ENCODE measurements around the gene PTPRJ. TPM values are rescaled to one million over a fixed set of nuclear protein-coding genes. Genes with fewer than 3 reads are reported as not detected.

PTPRJ gene
- total and polyA plus RNA-seq, 10 donors, result 6.4 to 135 (median 74.6) TPM

GRCh38 chr11:48000432-48000831, 20.1 kb downstream of the PTPRJ start:
- Histone ChIP-seq H3K9me3 (no peaks in the 10 kb centered on the region), H3K4me1 (peaks cover 65 to 100% (median 94%) of the 10 kb centered on the region in 6 donors), H3K36me3 (peaks cover 0 to 11% (median 0%) of the 10 kb centered on the region in 6 donors), H3K27ac (peak overlapping the region in 6 of 8 donors; percentile 6 to 92 (median 85)), H3K27me3 (replicated peaks in 1 of 7) (no peaks in the 10 kb centered on the region), H3K4me3 (no peak overlapping the region)
- intact Hi-C loops (cut with DNase I; ENCODE audit: low total_unique reads), result no loop called here
- DNase-seq, result peak; percentile 38
- TF ChIP-seq POLR2AphosphoS5 (IDR thresholded peaks at IDR 0.05), result no peak
- TF ChIP-seq CTCF (IDR thresholded peaks at IDR 0.05 in 8 of 11, conservative IDR thresholded peaks at IDR 0.05 in 3 of 11), result no peak
- TF ChIP-seq POLR2A (IDR thresholded peaks at IDR 0.05), result no peak
- 91 to 96% (median 93%) methylated on average over 5 of the region's 5 CpGs for WGBS, 5 donors

GRCh38 chr11:48001438-48002021, 21.2 kb downstream of the PTPRJ start:
- Histone ChIP-seq H3K9me3 (no peaks in the 10 kb centered on the region), H3K36me3 (peaks cover 0 to 7% (median 0%) of the 10 kb centered on the region in 6 donors), H3K27ac (peak overlapping the region; percentile 46 to 92 (median 80)), H3K4me3 (peak overlapping the region in 1 of 8 donors; percentile 31), H3K27me3 (replicated peaks in 1 of 7) (no peaks in the 10 kb centered on the region), H3K4me1 (peaks cover 74 to 100% (median 98%) of the 10 kb centered on the region in 6 donors)
- intact Hi-C loops (cut with DNase I; ENCODE audit: low total_unique reads), result no loop called here
- 33 to 45% (median 37%) methylated on average over 2 of the region's 2 CpGs for WGBS, 5 donors
- TF ChIP-seq POLR2AphosphoS5 (IDR thresholded peaks at IDR 0.05) (peak in 1 of 3 donors; percentile 66), CTCF (IDR thresholded peaks at IDR 0.05 in 8 of 11, conservative IDR thresholded peaks at IDR 0.05 in 3 of 11) (no peak), POLR2A (IDR thresholded peaks at IDR 0.05) (no peak)
- peak; percentile 83 for DNase-seq

GRCh38 chr11:48002561-48002960, 22.2 kb downstream of the PTPRJ start:
- no peak for DNase-seq
- Histone ChIP-seq H3K4me3 (no peak overlapping the region), H3K27ac (peak overlapping the region; percentile 46 to 92 (median 80)), H3K4me1 (peaks cover 68 to 100% (median 98%) of the 10 kb centered on the region in 6 donors), H3K9me3 (no peaks in the 10 kb centered on the region), H3K36me3 (no peaks in the 10 kb centered on the region), H3K27me3 (replicated peaks in 1 of 7) (no peaks in the 10 kb centered on the region)
- 71 to 83% (median 76%) methylated on average over 4 of the region's 4 CpGs for WGBS, 5 donors
- intact Hi-C loops (cut with DNase I; ENCODE audit: low total_unique reads), result no loop called here
- no peak for TF ChIP-seq POLR2A (IDR thresholded peaks at IDR 0.05)
- TF ChIP-seq POLR2AphosphoS5 (IDR thresholded peaks at IDR 0.05), result no peak
- TF ChIP-seq CTCF (IDR thresholded peaks at IDR 0.05 in 8 of 11, conservative IDR thresholded peaks at IDR 0.05 in 3 of 11), result no peak

GRCh38 chr11:48003926-48004325, 23.6 kb downstream of the PTPRJ start:
- intact Hi-C loops (cut with DNase I; ENCODE audit: low total_unique reads), result no loop called here
- Histone ChIP-seq H3K27me3 (replicated peaks in 1 of 7) (no peaks in the 10 kb centered on the region), H3K36me3 (no peaks in the 10 kb centered on the region), H3K4me1 (peaks cover 69 to 100% (median 99%) of the 10 kb centered on the region in 6 donors), H3K4me3 (no peak overlapping the region), H3K27ac (peak overlapping the region; percentile 39 to 92 (median 85)), H3K9me3 (no peaks in the 10 kb centered on the region)
- TF ChIP-seq POLR2AphosphoS5 (IDR thresholded peaks at IDR 0.05), result no peak
- TF ChIP-seq CTCF (IDR thresholded peaks at IDR 0.05 in 8 of 11, conservative IDR thresholded peaks at IDR 0.05 in 3 of 11), result no peak
- TF ChIP-seq POLR2A (IDR thresholded peaks at IDR 0.05), result no peak
- DNase-seq, result no peak
- 47 to 64% (median 55%) methylated on average over 2 of the region's 2 CpGs for WGBS, 5 donors
